ENCODE measurements around the gene POP5. TPM values are rescaled to one million over a fixed set of nuclear protein-coding genes. Genes with fewer than 3 reads are reported as not detected.

POP5 gene
- total and polyA plus RNA-seq, 2 of the 4 experiments (the other 2 are of a cell fraction), result 69.5 to 99.4 TPM

DNA sequence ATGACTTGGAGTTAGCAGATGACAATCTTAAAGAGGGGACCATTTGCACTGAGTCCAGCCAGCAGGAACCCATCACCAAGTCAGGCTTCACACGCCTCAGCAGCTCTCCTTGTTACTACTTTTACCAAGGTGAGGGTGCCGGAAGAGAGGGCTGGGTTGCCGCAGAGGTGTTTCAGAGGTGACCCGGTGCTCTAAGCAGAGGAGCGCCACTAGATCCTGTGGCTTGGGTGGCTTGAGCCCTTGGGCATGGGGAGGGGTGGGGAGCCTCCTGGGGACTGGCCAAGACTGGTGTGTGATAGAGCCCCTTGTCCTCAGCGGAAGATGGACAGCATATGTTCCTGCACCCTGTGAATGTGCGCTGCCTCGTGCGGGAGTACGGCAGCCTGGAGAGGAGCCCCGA, 17.7 kb downstream of the POP5 start:
- CTCF ChIA-PET, result no interaction called here
- Histone ChIP-seq H3K9me3 (ENCODE audit: control insufficient read depth, insufficient read depth, low read length) (no peaks in the 10 kb centered on the region), H3K9ac (ENCODE audit: low read depth, low read length) (no peak overlapping the region), H3K14ac (replicated peaks; ENCODE audit: low read depth, low read length) (no peak overlapping the region), H2AK9ac (replicated peaks; ENCODE audit: low read depth, low read length, poor library complexity) (no peak overlapping the region), H3K79me1 (ENCODE audit: low read depth in 1 of 2, low read length in 2 of 2) (peaks cover 9 to 22% of the 10 kb centered on the region in 2 experiments), H3K56ac (ENCODE audit: extremely low read depth, insufficient read depth, low read length) (no peak overlapping the region), H3K36me3 (ENCODE audit: control insufficient read depth, insufficient read depth, low read length) (peaks cover 64% of the 10 kb centered on the region), H3K4ac (ENCODE audit: low read depth, low read length) (no peak overlapping the region), H3K23ac (ENCODE audit: low read depth, low read length) (no peak overlapping the region), H3K18ac (ENCODE audit: low read depth, low read length) (no peak overlapping the region), H3K27me3 (ENCODE audit: control insufficient read depth, insufficient read depth, low read length) (no peaks in the 10 kb centered on the region), H3K9me1 (ENCODE audit: insufficient read depth, low read length) (no peaks in the 10 kb centered on the region), H4K91ac (ENCODE audit: insufficient read depth, low read depth, low read length) (no peak overlapping the region), H4K5ac (ENCODE audit: low read depth, low read length) (no peak overlapping the region), H2BK5ac (ENCODE audit: low read depth, low read length, poor library complexity, severe bottlenecking) (no peak overlapping the region), H2BK20ac (ENCODE audit: low read depth, low read length) (no peak overlapping the region), H2BK120ac (ENCODE audit: low read depth, low read length) (no peak overlapping the region), H4K8ac (ENCODE audit: low read depth in 2 of 2, low read length in 2 of 2) (no peak overlapping the region), H4K20me1 (ENCODE audit: insufficient read depth, low read length) (peaks cover 17% of the 10 kb centered on the region), H2BK15ac (ENCODE audit: low read depth, low read length) (no peak overlapping the region), H3K4me3 (ENCODE audit: insufficient read depth, low read depth, low read length) (no peak overlapping the region), H3K27ac (ENCODE audit: insufficient read depth, low read length) (no peak overlapping the region), H2AK5ac (ENCODE audit: low read depth, low read length) (no peak overlapping the region), H3K4me1 (ENCODE audit: control insufficient read depth, insufficient read depth, low read length) (no peaks in the 10 kb centered on the region), H3K4me2 (ENCODE audit: low read depth, low read length) (no peak overlapping the region), H2AFZ (replicated peaks; ENCODE audit: low read length, poor library complexity) (no peak overlapping the region)
- in situ Hi-C loops (cut with MboI; ENCODE audit: low sequenced_read_pairs) (no loop called here), intact Hi-C loops (cut with micrococcal nuclease) (no loop called here), dilution Hi-C loops (cut with HindIII; ENCODE audit: low sequenced_read_pairs, unreplicated experiment) (no loop called here)
- ATAC-seq (ENCODE audit: low read depth) (no peak), DNase-seq (no peak)
- TF ChIP-seq, protein P1, sequence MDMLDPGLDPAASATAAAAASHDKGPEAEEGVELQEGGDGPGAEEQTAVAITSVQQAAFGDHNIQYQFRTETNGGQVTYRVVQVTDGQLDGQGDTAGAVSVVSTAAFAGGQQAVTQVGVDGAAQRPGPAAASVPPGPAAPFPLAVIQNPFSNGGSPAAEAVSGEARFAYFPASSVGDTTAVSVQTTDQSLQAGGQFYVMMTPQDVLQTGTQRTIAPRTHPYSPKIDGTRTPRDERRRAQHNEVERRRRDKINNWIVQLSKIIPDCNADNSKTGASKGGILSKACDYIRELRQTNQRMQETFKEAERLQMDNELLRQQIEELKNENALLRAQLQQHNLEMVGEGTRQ (IDR thresholded peaks at IDR 0.05; ENCODE audit: low read depth, low read length), result no peak
- no peak for TF ChIP-seq FOS (IDR thresholded peaks at IDR 0.05; ENCODE audit: low read depth, low read length)
- TF ChIP-seq, protein P2, sequence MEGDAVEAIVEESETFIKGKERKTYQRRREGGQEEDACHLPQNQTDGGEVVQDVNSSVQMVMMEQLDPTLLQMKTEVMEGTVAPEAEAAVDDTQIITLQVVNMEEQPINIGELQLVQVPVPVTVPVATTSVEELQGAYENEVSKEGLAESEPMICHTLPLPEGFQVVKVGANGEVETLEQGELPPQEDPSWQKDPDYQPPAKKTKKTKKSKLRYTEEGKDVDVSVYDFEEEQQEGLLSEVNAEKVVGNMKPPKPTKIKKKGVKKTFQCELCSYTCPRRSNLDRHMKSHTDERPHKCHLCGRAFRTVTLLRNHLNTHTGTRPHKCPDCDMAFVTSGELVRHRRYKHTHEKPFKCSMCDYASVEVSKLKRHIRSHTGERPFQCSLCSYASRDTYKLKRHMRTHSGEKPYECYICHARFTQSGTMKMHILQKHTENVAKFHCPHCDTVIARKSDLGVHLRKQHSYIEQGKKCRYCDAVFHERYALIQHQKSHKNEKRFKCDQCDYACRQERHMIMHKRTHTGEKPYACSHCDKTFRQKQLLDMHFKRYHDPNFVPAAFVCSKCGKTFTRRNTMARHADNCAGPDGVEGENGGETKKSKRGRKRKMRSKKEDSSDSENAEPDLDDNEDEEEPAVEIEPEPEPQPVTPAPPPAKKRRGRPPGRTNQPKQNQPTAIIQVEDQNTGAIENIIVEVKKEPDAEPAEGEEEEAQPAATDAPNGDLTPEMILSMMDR (conservative IDR thresholded peaks at IDR 0.05; ENCODE audit: low read depth, low read length), result no peak
- TF ChIP-seq MAZ (IDR thresholded peaks at IDR 0.05; ENCODE audit: borderline replicate concordance, low read depth, low read length), result no peak
- TF ChIP-seq SMC3 (IDR thresholded peaks at IDR 0.05; ENCODE audit: low read depth, low read length), result no peak
- TF ChIP-seq RAD21 (IDR thresholded peaks at IDR 0.05; ENCODE audit: low read length), result no peak
- no peak for TF ChIP-seq NFE2L2 (IDR thresholded peaks at IDR 0.05; ENCODE audit: low read depth, low read length)
- TF ChIP-seq RFX5 (IDR thresholded peaks at IDR 0.05; ENCODE audit: low read depth, low read length), result no peak
- TF ChIP-seq, protein P3, sequence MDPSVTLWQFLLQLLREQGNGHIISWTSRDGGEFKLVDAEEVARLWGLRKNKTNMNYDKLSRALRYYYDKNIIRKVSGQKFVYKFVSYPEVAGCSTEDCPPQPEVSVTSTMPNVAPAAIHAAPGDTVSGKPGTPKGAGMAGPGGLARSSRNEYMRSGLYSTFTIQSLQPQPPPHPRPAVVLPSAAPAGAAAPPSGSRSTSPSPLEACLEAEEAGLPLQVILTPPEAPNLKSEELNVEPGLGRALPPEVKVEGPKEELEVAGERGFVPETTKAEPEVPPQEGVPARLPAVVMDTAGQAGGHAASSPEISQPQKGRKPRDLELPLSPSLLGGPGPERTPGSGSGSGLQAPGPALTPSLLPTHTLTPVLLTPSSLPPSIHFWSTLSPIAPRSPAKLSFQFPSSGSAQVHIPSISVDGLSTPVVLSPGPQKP (IDR thresholded peaks at IDR 0.05; ENCODE audit: borderline replicate concordance, low read depth, low read length), result no peak
- no peak for TF ChIP-seq CEBPB (IDR thresholded peaks at IDR 0.05; ENCODE audit: low read depth, low read length)
- TF ChIP-seq POLR2A (IDR thresholded peaks at IDR 0.05; ENCODE audit: low read depth, low read length), result no peak
- TF ChIP-seq MXI1 (IDR thresholded peaks at IDR 0.05; ENCODE audit: borderline replicate concordance, low read depth, low read length), result no peak
- TF ChIP-seq BHLHE40 (IDR thresholded peaks at IDR 0.05; ENCODE audit: low read depth, low read length), result no peak
- no peak for TF ChIP-seq CHD1 (IDR thresholded peaks at IDR 0.05; ENCODE audit: low read depth, low read length)
- TF ChIP-seq RCOR1 (IDR thresholded peaks at IDR 0.05; ENCODE audit: insufficient replicate concordance, low read length), result no peak
- no peak for TF ChIP-seq MAFK (IDR thresholded peaks at IDR 0.05; ENCODE audit: low read depth, low read length)
- POLR2A ChIA-PET (ENCODE audit: unreplicated experiment), result no interaction called here
- no TSS peak for BruUV-seq (replicated peaks)
- 100% methylated on average over 3 of the region's 11 CpGs; no CpG with 5 or more reads in 1 of the 2 experiments for WGBS, 2 experiments (ENCODE audit: extremely low coverage in 2 of 2, insufficient read length in 1 of 2)

All from IMR-90 (cell line).